ENCODE results near the gene RCN1.

The RCN1 gene

GRCh38 chr11:32071811-32072210 lies 19.1 kb upstream of the RCN1 start:
- Histone ChIP-seq H3K9me3 (no peaks in the 10 kb centered on the region), H3K36me3 (no peaks in the 10 kb centered on the region), H3K4me1 (no peaks in the 10 kb centered on the region), H3K27ac (no peak overlapping the region), H3K27me3 (peaks cover 0 to 35% of the 10 kb centered on the region in 2 donors), H3K4me3 (no peak overlapping the region)
- TF ChIP-seq CTCF (IDR thresholded peaks at IDR 0.05): no peak
- intact Hi-C loops (cut with DNase I; ENCODE audit: low total_unique reads): no loop called here
- DNase-seq: no peak

GRCh38 chr11:32072872-32073643 lies 17.8 kb upstream of the RCN1 start:
- Histone ChIP-seq H3K4me1 (no peaks in the 10 kb centered on the region), H3K4me3 (no peak overlapping the region), H3K36me3 (no peaks in the 10 kb centered on the region), H3K9me3 (no peaks in the 10 kb centered on the region), H3K27me3 (peaks cover 0 to 29% of the 10 kb centered on the region in 2 donors), H3K27ac (no peak overlapping the region)
- intact Hi-C loops (cut with DNase I; ENCODE audit: low total_unique reads): no loop called here
- no peak for DNase-seq
- TF ChIP-seq CTCF (IDR thresholded peaks at IDR 0.05): no peak

- no peak for DNase-seq
- Histone ChIP-seq H3K27ac (no peak overlapping the region), H3K27me3 (peaks cover 0 to 28% of the 10 kb centered on the region in 2 donors), H3K4me3 (no peak overlapping the region), H3K9me3 (no peaks in the 10 kb centered on the region), H3K4me1 (no peaks in the 10 kb centered on the region), H3K36me3 (no peaks in the 10 kb centered on the region)
- no peak for TF ChIP-seq CTCF (IDR thresholded peaks at IDR 0.05)
- intact Hi-C loops (cut with DNase I; ENCODE audit: low total_unique reads): no loop called here
These were observed 17.2 kb upstream of the RCN1 start for GRCh38 chr11:32073644-32074026.

GRCh38 chr11:32079553-32079952 lies 11.3 kb upstream of the RCN1 start:
- no peak for DNase-seq
- H3K36me3 ChIP-seq: no peaks in the 10 kb centered on the region

GRCh38 chr11:32080361-32080980 lies 10.4 kb upstream of the RCN1 start:
- Histone ChIP-seq H3K4me1 (no peaks in the 10 kb centered on the region), H3K36me3 (no peaks in the 10 kb centered on the region), H3K4me3 (no peak overlapping the region), H3K9me3 (no peaks in the 10 kb centered on the region), H3K27me3 (no peaks in the 10 kb centered on the region), H3K27ac (no peak overlapping the region)
- intact Hi-C loops (cut with DNase I; ENCODE audit: low total_unique reads): no loop called here
- DNase-seq: no peak
- no peak for TF ChIP-seq CTCF (IDR thresholded peaks at IDR 0.05)

More at GRCh38 chr11:32079553-32079952, 11.3 kb upstream of the RCN1 start:
- Histone ChIP-seq H3K4me3 (no peak overlapping the region), H3K4me1 (no peaks in the 10 kb centered on the region), H3K27me3 (no peaks in the 10 kb centered on the region), H3K27ac (no peak overlapping the region), H3K9me3 (no peaks in the 10 kb centered on the region)
- intact Hi-C loops (cut with DNase I; ENCODE audit: low total_unique reads): no loop called here
- TF ChIP-seq CTCF (IDR thresholded peaks at IDR 0.05): no peak

All from tibial artery (tissue), 4 donors.